Nephron progenitor cell (in vitro differentiated cells): ENCODE data around the gene POLR2F.

Experiments used
- DNase-seq: peaks from one replicate; pipeline ENCODE4 v3.0.0; 2021
- H3K27ac Mint-ChIP-seq: 2 replicates; pipeline ENCODE4 v1.8.0; 2021; ENCODE audit warnings: mild to moderate bottlenecking, moderate library complexity, mixed read lengths
- H3K27me3 Mint-ChIP-seq: 2 replicates; pipeline ENCODE4 v1.8.0; 2021; ENCODE audit warnings: mild to moderate bottlenecking, low read depth, mixed read lengths; ENCODE audit not compliant: poor library complexity
- H3K36me3 Mint-ChIP-seq: 2 replicates; pipeline ENCODE4 v1.8.0; 2021; ENCODE audit warnings: low read depth, mixed read lengths
- H3K4me1 Mint-ChIP-seq: 2 replicates; pipeline ENCODE4 v1.8.0; 2021; ENCODE audit warnings: mixed read lengths
- H3K4me3 Mint-ChIP-seq: 2 replicates; pipeline ENCODE4 v1.8.0; 2021; ENCODE audit warnings: mild to moderate bottlenecking, moderate library complexity, mixed read lengths
- H3K9me3 Mint-ChIP-seq: 2 replicates; pipeline ENCODE4 v1.8.0; 2021; ENCODE audit warnings: mild to moderate bottlenecking, moderate library complexity, mixed read lengths
- TF ChIP-seq, protein P1 (sequence below): fragments of 200-600 bp; sonication (generic); IDR thresholded peaks from 2 replicates; pipeline ENCODE4 v1.5.0; 2021; ENCODE audit warnings: antibody characterized with exemption

The POLR2F gene

DNA sequence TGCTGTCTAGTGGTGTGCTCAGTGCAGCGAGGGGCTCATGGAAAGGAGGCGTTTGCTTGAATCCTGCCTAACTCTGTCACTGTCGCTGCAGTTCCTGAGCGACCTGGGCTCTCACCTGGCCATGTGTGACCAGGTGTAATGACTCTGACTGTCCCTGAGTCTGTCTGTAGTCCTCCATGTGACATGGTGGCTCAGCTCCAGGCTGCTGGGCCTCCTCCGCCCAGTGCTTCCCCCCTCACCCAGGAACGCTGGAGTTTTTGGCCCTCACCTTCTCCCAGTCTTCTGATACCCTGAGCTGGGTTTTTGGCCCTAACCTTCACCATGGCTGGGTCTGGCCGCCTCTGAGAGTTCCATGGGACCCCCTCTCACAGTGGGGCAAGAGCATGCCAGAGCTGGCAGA, 27.1 kb upstream of the POLR2F start:
- TF ChIP-seq, protein P1, sequence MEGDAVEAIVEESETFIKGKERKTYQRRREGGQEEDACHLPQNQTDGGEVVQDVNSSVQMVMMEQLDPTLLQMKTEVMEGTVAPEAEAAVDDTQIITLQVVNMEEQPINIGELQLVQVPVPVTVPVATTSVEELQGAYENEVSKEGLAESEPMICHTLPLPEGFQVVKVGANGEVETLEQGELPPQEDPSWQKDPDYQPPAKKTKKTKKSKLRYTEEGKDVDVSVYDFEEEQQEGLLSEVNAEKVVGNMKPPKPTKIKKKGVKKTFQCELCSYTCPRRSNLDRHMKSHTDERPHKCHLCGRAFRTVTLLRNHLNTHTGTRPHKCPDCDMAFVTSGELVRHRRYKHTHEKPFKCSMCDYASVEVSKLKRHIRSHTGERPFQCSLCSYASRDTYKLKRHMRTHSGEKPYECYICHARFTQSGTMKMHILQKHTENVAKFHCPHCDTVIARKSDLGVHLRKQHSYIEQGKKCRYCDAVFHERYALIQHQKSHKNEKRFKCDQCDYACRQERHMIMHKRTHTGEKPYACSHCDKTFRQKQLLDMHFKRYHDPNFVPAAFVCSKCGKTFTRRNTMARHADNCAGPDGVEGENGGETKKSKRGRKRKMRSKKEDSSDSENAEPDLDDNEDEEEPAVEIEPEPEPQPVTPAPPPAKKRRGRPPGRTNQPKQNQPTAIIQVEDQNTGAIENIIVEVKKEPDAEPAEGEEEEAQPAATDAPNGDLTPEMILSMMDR: no peak
- H3K4me3 Mint-ChIP-seq: no peak overlapping the region
- H3K27ac Mint-ChIP-seq: no peak overlapping the region
- H3K4me1 Mint-ChIP-seq: peaks cover 7% of the 10 kb centered on the region
- peaks cover 12% of the 10 kb centered on the region for H3K36me3 Mint-ChIP-seq
- no peak for DNase-seq
- H3K27me3 Mint-ChIP-seq: peaks cover 2% of the 10 kb centered on the region
- H3K9me3 Mint-ChIP-seq: no peaks in the 10 kb centered on the region

DNA sequence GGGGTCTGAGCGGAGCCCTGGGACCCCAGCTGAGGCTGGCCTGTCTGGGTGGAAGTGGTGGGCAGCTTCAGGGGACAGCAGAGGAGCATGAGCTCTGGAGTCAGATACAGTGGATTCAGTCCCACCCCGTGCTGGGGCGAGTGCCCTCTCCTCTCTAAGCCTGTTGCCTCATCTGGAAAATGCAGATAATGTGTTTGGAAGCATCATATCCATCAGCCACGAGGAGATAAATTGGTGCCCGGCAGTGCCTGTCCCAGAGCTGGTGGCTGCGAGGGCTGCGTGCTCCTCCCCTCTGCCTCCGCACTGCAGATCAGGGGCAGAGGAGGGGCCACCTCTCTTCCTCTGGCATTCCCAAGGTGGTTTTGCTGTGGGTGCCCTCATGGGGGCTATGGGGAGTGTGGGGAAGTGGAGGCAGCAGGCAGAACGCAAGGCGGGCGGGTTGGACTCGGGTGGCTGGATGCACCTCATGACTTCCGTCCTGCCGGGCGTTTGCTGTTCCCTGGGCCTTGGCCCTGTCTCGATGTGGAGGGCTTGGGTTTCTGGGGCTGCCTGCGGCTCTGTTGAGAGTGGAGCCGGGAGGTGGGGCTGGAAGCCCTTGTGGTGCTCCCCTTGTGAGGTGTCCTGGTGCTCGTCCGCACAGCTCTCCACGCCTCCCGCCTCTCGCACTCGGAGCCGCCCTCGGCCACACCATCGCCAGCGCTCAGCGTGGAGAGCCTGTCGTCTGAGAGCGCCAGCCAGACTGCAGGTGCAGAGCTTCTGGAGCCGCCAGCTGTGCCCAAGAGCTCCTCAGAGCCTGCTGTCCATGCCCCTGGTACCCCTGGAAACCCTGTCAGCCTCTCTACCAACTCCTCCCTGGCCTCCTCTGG, 26.5 kb upstream of the POLR2F start:
- TF ChIP-seq, protein P1: no peak
- H3K4me1 Mint-ChIP-seq: peaks cover 7% of the 10 kb centered on the region
- no peak for DNase-seq
- H3K4me3 Mint-ChIP-seq: no peak overlapping the region
- H3K36me3 Mint-ChIP-seq: peaks cover 12% of the 10 kb centered on the region
- H3K9me3 Mint-ChIP-seq: no peaks in the 10 kb centered on the region
- H3K27me3 Mint-ChIP-seq: peaks cover 2% of the 10 kb centered on the region
- no peak overlapping the region for H3K27ac Mint-ChIP-seq

DNA sequence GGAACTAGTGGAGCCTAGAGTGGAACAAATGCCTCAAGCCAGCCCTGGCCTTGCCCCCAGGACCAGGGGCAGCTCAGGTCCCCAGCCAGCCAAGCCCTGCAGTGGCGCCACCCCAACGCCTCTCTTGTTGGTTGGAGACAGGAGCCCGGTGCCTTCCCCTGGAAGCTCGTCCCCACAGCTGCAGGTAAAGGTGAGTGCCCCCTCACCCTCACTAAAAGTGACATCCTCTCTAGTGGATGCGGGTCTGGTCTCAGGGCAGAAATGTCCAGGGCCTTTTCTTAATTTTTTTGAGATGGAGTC, 25.9 kb upstream of the POLR2F start:
- Mint-ChIP-seq H3K4me1 (peaks cover 7% of the 10 kb centered on the region), H3K36me3 (peaks cover 12% of the 10 kb centered on the region), H3K27ac (no peak overlapping the region), H3K27me3 (peaks cover 2% of the 10 kb centered on the region), H3K9me3 (no peaks in the 10 kb centered on the region), H3K4me3 (no peak overlapping the region)
- TF ChIP-seq, protein P1: no peak
- no peak for DNase-seq

DNA sequence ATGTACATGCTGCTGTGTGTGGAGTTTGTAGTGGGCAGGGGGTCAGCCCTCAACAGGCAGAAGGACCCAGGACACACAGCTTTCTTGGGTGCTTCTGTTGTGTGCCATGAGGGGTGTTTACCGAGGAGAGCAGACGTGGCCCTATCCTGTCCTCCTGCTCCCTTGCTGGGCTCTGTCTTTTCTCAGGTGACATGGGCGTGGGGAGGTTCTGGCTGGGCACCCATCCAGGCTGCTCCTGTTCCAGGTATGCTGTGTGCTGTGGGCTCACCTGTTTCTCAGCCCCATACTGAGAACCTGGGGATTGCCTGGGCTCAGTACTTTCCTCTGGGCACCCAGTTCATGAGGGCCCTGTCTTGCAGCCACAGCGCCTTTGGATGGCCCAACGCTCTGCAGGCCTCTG, 24.1 kb upstream of the POLR2F start:
- DNase-seq: no peak
- H3K9me3 Mint-ChIP-seq: no peaks in the 10 kb centered on the region
- H3K4me1 Mint-ChIP-seq: peaks cover 15% of the 10 kb centered on the region
- H3K27ac Mint-ChIP-seq: no peak overlapping the region
- no peak overlapping the region for H3K4me3 Mint-ChIP-seq
- TF ChIP-seq, protein P1: no peak
- peaks cover 17% of the 10 kb centered on the region for H3K36me3 Mint-ChIP-seq
- H3K27me3 Mint-ChIP-seq: no peaks in the 10 kb centered on the region

DNA sequence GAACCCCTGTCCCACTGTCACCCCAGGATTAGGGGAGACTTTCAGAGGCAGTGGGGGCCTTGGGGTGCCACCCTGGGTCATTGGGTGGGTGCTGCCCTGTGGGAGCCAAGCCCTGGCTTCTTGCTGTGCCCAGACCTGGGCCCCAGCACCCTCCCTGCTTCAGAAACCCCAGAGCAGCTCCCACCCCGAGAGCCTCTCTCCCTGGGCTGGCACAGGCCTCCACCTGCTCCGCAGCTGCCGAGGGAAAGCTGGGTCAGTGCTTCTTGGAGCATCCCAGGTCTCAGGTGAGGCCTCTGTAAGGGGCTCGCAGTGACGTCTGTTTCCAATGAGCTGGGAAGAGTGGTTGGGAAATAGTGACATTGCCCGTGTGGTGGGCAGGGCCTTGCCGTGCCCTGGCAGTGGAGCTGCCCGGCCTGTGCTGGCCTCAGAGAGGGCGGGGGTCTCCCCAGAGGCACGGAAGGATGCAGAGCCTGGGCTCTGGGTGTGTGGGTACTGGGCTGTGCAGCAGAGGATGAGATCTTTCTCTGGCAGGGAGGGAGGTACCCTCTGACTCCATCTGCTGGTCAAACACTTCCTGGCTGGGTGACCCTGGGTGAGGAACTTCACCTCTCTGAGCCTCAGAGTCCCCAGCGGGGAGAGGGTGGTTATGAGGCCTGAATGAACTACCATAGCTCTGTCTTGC, 23.1 kb upstream of the POLR2F start:
- Mint-ChIP-seq H3K4me3 (no peak overlapping the region), H3K9me3 (no peaks in the 10 kb centered on the region), H3K27me3 (no peaks in the 10 kb centered on the region), H3K4me1 (peaks cover 10% of the 10 kb centered on the region), H3K36me3 (peaks cover 17% of the 10 kb centered on the region), H3K27ac (no peak overlapping the region)
- no peak for DNase-seq
- TF ChIP-seq, protein P1: peak; percentile 24
